ENCODE results near the gene DCC.

DCC gene

DNA sequence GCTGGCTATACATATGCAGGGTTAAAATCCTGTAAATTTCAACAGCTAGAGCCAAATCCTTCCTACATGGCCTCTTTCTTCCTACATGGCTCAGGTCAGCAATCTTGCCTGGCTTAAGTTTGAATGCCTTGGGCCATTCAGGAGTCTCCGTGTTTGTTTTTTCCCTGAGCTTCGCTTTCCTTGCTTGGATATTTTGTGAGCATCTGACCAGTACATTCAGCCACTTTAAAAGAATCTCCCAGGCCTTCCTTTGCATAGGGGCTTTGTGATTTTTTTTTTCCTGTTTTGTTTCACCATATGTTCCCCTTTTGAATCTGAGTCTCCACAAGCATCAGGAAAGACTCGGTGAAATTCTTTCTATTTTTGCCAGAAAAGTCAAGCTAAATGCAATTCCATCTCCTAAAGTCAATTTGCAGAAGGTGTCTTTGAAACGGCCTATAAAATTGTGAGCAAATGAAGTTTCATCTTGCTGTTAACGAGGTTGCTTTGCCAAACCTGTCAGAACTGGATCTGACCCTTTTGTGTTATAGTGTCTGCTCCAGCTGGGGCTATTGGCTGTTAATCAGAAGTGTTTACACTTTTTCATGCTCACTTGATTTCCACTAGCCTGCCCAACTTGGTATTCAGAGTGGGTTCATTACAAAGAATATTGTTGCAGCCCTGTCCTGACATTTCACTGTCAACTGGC, 256.9 kb downstream of the DCC start:
- H3K4me3 ChIP-seq (ENCODE audit: low read depth, low read length) = no peak overlapping the region
- TF ChIP-seq, protein P1, sequence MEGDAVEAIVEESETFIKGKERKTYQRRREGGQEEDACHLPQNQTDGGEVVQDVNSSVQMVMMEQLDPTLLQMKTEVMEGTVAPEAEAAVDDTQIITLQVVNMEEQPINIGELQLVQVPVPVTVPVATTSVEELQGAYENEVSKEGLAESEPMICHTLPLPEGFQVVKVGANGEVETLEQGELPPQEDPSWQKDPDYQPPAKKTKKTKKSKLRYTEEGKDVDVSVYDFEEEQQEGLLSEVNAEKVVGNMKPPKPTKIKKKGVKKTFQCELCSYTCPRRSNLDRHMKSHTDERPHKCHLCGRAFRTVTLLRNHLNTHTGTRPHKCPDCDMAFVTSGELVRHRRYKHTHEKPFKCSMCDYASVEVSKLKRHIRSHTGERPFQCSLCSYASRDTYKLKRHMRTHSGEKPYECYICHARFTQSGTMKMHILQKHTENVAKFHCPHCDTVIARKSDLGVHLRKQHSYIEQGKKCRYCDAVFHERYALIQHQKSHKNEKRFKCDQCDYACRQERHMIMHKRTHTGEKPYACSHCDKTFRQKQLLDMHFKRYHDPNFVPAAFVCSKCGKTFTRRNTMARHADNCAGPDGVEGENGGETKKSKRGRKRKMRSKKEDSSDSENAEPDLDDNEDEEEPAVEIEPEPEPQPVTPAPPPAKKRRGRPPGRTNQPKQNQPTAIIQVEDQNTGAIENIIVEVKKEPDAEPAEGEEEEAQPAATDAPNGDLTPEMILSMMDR (IDR thresholded peaks at IDR 0.05; ENCODE audit: control insufficient read depth, extremely low read depth, insufficient read depth) = no peak
- DNase-seq (ENCODE audit: low read depth) = no peak

DNA sequence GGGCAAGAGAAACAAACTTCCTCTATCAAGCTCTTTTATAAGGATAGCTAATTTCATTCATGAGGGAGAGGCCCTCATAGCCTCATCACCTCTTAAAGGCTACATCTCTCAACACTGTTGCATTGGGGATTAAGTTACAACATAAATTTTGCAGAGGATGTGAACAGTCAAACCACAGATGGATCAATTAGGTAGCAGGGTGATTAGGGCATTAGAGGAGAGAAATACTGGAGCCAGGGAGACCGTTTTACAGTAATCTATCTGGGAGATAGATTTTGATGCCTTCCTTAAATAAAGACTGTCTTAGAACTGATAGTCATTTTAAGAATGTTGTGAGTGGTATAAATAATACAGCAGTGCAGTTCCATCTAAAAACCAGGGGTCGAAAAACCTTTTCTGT, 258.9 kb downstream of the DCC start:
- DNase-seq (ENCODE audit: low read depth) = no peak
- TF ChIP-seq, protein P1 (IDR thresholded peaks at IDR 0.05; ENCODE audit: control insufficient read depth, extremely low read depth, insufficient read depth) = no peak
- no peak overlapping the region for H3K4me3 ChIP-seq (ENCODE audit: low read depth, low read length)

DNA sequence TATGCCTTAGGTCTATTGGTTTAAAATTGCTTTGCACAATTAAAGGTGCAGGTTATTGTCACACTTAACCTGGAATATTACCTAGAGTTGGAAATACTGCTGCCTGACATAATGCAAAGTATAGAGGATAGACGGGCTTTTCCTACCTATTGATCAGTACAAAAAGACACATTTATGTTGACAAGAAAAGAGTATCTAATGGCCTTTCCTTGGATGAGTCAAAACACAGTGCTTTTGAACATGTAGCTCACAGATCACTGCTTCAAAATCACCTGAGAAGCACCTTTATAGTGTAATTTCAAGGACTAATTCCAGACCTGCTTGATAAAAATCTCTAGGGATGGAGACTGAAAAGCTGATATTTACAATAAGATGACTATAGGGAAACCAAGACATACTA, 262.8 kb downstream of the DCC start:
- DNase-seq (ENCODE audit: low read depth) = no peak
- TF ChIP-seq, protein P1 (IDR thresholded peaks at IDR 0.05; ENCODE audit: control insufficient read depth, extremely low read depth, insufficient read depth) = no peak
- no peak overlapping the region for H3K4me3 ChIP-seq (ENCODE audit: low read depth, low read length)

DNA sequence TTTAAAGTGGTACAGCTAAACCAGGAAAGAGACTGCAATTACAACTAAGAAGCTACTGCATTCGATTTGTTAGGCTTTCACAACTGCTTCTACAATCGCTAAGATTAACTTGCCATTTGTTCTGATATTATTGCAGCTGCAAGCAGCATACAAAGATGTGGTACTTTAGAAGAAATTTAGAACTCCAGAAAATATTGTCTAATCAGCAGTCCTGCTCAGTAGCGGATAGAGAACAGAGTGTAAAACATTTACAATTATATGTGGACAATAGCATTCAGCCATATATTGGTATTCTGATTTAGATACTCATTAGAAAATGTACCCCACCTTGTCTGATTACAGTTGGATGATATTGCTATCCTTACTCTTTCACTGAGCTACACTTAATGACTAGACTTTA, 265.3 kb downstream of the DCC start:
- no peak overlapping the region for H3K4me3 ChIP-seq (ENCODE audit: low read depth, low read length)
- TF ChIP-seq, protein P1 (IDR thresholded peaks at IDR 0.05; ENCODE audit: control insufficient read depth, extremely low read depth, insufficient read depth) = no peak
- DNase-seq (ENCODE audit: low read depth) = no peak

GRCh38 chr18:52607985-52608384, 268.0 kb downstream of the DCC start:
- DNase-seq (ENCODE audit: low read depth) = no peak
- TF ChIP-seq, protein P1 (IDR thresholded peaks at IDR 0.05; ENCODE audit: control insufficient read depth, extremely low read depth, insufficient read depth) = no peak
- H3K4me3 ChIP-seq (ENCODE audit: low read depth, low read length) = no peak overlapping the region

DNA sequence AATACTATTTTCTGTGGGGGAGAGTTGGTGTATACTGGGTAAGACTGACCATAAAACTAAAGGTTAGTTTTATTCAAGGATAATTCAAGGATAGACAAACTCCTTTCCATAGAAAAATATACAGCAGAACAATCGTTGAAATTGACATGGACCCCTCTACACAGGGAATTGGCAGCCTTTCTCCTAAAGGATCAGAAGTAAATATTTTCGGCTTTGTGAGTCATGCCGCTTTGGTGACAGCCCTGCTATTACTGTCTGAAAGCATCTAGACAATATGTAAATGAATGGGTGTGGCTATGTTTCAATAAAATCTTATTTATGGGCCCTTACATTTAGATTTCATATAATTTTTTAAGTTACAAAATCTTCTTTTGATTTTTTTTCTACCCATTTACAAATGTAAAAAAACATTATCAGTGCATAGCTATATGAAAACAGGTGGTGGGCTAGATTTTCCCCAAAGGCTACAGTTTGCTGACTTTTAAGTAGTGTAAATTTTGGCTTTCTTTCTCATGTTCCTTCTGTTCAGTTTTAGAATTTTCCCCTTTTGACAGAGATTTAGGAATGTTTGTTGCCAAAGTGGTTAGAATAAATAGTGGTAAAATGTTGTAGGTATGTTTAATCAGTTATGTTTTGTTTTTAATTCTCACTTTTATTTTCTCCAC, 270.6 kb downstream of the DCC start:
- no peak for DNase-seq (ENCODE audit: low read depth)
- TF ChIP-seq, protein P1 (IDR thresholded peaks at IDR 0.05; ENCODE audit: control insufficient read depth, extremely low read depth, insufficient read depth) = no peak
- no peak overlapping the region for H3K4me3 ChIP-seq (ENCODE audit: low read depth, low read length)
